NCI-H2107 (cell line): ENCODE measurements around the gene SEMA5A.

Experiments used
- DNase-seq: peaks from one replicate; lab custom pipeline; 2025; lab: John Stamatoyannopoulos, UW

Gene SEMA5A

GRCh38 chr5:9009931-9010651 lies 535.8 kb downstream of the SEMA5A start:
- no peak for DNase-seq

GRCh38 chr5:8997542-8998070 lies 548.3 kb downstream of the SEMA5A start:
- DNase-seq = no peak

GRCh38 chr5:8993031-8993430 lies 552.8 kb downstream of the SEMA5A start:
- DNase-seq = no peak
